ENCODE measurements around the gene RMRP.
"Not testable (repeated sequence)": the region's sequence is repeated elsewhere in the genome, so short reads cannot be mapped to it uniquely, and the experiment has no call there.

Gene RMRP

DNA sequence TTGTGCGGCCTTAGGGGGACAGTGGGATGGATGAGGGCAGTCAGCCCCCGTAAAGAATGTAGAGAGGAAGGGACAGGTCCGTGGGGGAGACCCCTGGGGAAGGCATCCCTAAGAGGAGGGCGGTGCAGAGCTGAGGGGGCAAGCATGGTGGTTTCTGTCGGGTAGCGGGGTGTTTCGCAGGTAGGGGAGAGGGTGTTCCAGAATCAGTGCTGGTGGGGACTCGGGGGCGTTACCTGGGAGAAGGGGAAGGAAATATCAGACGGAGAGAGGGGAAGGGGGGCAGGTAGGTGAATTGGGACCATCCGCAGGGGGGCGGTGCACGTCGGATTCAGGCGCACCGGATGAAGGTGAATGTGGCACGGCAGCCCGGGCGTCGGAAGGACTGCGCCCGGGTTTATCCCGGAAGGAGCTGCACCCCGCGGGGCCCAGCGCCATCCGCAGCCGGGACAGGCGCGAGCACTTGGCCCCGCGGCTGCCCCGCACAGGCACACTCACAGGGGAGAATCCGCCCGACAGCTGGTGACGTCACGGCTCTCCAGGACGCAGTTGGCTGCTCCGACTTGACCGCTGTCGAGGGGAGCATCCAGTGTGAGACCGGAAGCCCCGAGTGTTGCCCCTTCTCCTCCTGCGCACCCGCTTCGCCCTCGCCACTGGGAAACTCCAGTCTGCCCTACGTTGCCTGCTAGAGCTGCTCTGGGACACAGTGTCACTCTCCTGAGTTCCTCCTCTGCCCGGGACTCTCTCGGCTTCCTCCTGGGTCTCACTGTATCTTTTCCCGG, 40.9 kb downstream of the RMRP start:
- in situ Hi-C loops (cut with HindIII; ENCODE audit: low sequenced_read_pairs), result no loop called here

DNA sequence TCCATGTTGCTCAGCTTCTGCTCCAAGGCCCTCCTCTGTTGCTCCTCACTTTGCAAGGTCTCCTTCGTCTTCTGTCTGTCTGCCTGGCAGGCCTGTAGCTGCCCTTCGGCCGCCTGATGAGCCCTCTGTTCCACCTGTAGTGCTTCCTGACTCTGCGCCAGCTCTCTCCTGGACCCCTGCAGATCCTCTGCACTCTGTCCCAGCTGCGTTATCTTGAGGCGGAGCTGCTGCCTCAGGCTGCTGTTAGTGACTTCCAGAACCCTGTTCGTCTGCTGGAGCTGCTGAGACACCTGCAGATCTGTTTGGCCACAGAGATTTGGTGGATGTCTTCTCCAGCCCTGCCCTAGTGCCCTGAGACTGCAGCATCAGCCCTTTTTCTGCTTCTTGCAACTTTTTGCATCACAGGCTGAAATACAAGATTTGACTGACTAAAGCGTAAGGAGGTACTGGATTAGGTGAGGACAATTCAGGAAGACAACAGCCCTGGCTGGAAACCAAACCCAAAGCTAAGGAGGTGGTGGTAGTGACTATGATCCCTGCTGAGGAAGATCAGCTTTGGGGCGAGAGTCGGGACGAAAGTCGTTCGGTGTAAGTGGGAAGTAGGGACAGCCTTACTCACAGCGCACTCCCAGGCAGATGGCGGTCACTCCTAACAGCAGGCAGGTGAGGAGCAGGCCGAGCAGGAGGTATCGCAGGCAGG, 41.7 kb downstream of the RMRP start:
- in situ Hi-C loops (cut with HindIII; ENCODE audit: low sequenced_read_pairs), result no loop called here

DNA sequence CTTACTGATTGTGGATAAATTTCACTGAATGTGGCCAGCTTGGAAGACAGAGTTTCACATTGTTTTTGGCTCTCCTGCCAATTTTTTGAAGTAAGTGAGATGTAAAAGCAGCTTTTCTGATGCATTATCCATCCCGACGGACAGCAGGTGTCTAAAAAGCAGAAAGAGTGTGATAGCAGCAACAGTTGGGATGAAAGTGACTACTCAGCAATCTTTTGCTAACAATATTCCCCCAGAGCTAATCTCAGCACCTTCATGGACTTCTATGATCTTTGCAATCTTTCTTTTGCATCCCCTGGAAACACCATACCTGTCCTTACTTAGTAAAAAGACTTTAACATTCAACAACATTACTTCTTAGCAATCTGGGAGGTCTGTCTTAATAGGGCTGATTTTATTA, 45.0 kb downstream of the RMRP start:
- in situ Hi-C loops (cut with HindIII; ENCODE audit: low sequenced_read_pairs), result no loop called here

DNA sequence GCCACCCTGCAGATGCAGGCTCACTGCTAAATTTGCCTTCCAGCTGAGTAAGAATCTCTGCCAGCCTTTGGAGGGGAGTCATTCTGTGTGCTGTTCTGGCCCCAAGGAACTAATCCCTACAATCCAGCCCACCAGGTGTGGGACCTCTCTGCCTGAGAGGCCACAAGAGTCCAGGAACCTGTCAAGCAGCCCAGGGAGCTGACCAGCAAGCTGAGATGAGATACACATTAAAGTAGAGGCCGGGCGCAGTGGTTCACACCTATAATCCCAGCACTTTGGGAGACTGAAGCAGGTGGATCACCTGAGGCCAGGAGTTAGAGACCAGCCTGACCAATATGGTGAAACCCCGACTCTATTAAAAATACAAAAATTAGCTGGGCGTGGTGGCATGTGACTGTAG, 45.8 kb downstream of the RMRP start:
- in situ Hi-C loops (cut with HindIII; ENCODE audit: low sequenced_read_pairs), result not testable (repeated sequence)

DNA sequence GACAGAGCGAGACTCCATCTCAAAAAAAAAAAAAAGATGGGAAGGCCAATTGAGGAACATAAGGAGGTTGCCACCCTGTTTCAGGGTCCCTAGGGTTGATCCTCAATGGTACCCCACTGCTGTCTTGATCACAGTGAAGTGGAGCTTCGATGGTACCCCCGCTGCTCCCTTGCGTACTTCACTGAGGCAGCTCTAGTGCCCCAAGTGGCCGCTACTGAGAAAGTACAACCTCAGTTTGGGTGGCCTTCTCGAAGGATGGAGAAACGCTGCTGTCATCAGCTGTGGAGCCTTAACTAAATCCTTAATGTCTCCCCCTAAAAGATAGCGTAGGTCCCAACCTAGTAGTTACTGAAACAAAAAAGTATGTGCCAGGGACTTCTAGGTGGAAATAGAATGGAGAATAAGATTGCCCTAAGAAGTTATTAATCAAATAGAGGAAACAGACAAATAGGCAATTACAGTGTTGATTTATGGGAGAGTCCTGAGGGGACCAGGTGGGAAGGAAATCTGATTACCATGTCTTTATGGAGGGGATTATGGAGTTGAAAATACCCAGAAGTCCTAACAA, 46.5 kb downstream of the RMRP start:
- in situ Hi-C loops (cut with HindIII; ENCODE audit: low sequenced_read_pairs), result no loop called here

DNA sequence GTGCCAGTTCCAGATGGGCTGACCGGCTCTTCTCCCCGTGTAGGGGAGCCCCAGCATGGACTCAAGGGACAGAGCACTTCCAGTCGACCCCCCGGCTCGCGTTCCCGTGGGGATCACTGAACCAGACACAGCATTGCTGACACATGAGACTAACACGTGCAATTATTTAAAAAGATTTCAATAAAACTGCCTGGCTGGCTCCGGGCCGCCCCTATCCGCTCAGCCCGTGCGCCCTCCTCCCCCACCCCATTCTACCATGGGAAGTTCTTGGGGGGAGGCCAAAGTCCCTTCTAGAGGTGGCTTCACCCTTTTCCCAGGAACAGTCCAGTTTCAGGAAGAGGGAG, 48.0 kb downstream of the RMRP start:
- in situ Hi-C loops (cut with HindIII; ENCODE audit: low sequenced_read_pairs), result no loop called here

DNA sequence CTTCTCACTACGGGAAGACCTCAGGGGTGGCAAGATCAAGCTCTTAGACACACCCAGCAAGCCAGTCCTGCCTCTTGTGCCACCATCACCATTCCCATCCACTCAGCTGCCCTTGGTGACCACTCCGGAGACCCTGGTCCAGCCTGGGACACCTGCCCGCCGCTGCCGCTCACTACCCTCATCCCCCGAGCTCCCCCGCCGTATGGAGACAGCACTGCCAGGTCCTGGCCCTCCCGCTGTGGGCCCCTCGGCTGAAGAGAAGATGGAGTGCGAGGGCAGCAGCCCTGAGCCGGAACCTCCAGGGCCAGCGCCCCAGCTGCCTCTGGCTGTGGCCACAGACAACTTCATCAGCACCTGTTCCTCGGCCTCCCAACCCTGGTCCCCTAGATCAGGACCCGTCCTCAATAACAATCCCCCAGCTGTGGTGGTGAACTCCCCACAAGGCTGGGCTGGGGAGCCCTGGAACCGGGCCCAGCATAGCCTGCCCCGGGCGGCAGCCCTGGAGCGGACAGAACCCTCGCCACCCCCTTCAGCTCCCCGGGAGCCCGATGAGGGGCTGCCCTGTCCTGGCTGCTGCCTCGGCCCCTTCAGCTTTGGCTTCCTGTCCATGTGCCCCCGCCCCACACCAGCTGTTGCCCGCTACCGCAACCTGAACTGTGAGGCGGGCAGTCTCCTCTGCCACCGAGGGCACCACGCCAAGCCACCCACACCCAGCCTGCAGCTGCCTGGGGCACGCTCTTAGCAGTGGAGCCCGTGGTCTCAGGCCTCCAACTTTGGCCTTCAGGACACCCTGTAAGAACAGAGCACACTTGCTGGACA, 48.6 kb downstream of the RMRP start:
- in situ Hi-C loops (cut with HindIII; ENCODE audit: low sequenced_read_pairs), result no loop called here

DNA sequence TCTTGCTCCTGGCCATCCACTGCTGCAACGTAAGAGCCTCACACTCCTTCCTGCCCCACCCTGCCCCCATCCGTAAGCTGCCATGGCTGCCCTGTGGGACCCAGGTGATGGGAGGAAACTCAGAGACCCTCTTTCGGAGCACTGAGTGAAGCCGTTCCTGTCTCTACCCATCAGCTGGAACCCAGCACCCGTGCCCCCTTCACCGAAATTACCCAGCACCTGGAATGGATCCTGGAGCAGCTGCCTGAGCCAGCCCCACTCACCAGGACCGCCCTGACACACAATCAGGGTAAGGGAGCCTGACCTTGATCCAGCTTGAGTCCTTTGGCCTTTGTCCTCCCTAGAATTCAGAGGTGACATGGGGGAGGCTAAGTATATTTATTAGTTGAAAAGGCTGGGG, 49.6 kb downstream of the RMRP start:
- in situ Hi-C loops (cut with HindIII; ENCODE audit: low sequenced_read_pairs), result no loop called here

Measured in DLD1 (cell line).